Activated CD4-positive, alpha-beta T cell treated with anti-CD3 and anti-CD28 coated beads for 36 hours (primary cell): ENCODE results near the gene TBC1D10B. TPM values are rescaled to one million over a fixed set of nuclear protein-coding genes. Genes with fewer than 3 reads are reported as not detected.
A peak's percentile ranks its signal among the peaks of the same experiment; 100 is the strongest.
"Not testable (repeated sequence)": the region's sequence is repeated elsewhere in the genome, so short reads cannot be mapped to it uniquely, and the experiment has no call there.

ENCODE experiments used
- ATAC-seq: fragments of 200-7000 bp; cut with Tn5 transposase; one replicate; pipeline ENCODE4 v1.10.0; 2021; ENCODE audit warnings: mild to moderate bottlenecking, moderate library complexity
- CTCF ChIA-PET: fragments of 350-600 bp; sonication (Branson Sonifier 250); formaldehyde crosslinking; loops from one replicate; lab custom pipeline; 2021; ENCODE audit warnings: antibody characterized with exemption; lab: Charles Lee
- POLR2A ChIA-PET: fragments of 350-600 bp; sonication (Branson Sonifier 250); formaldehyde crosslinking; loops from one replicate; lab custom pipeline; 2021; ENCODE audit warnings: antibody characterized with exemption, inconsistent platforms; lab: Charles Lee
- DNase-seq: peaks from one replicate; pipeline ENCODE4 v3.0.0-alpha.2; 2020
- H3K27ac Mint-ChIP-seq: one replicate; pipeline ENCODE4 v1.8.0; 2021; ENCODE audit warnings: mixed read lengths
- H3K27me3 Mint-ChIP-seq: one replicate; pipeline ENCODE4 v1.8.0; 2021; ENCODE audit warnings: mixed read lengths
- H3K36me3 Mint-ChIP-seq: one replicate; pipeline ENCODE4 v1.8.0; 2021; ENCODE audit warnings: low read depth, mixed read lengths
- H3K4me1 Mint-ChIP-seq: one replicate; pipeline ENCODE4 v1.8.0; 2021; ENCODE audit warnings: mixed read lengths
- H3K4me3 Mint-ChIP-seq: one replicate; pipeline ENCODE4 v1.8.0; 2021; ENCODE audit warnings: mild to moderate bottlenecking, moderate library complexity, mixed read lengths
- H3K9me3 Mint-ChIP-seq: one replicate; pipeline ENCODE4 v1.8.0; 2021; ENCODE audit warnings: low read depth, mixed read lengths
- intact Hi-C, 2 experiments: fragments of 100-400 bp; cut with DNase I in 1 of 2; cut with micrococcal nuclease in 1 of 2; formaldehyde crosslinking; loops; one replicate each; pipeline versions ENCODE4 v1.14.2 to v1.15.1; 2022 to 2024; cut with DNase I, micrococcal nuclease
- total RNA-seq, 2 experiments: library from RNA; stranded (reverse); gene quantifications; one replicate each; pipeline ENCODE4 v1.2.3, GENCODE V29; 2021

Gene TBC1D10B
- total RNA-seq, 2 experiments from 2014 or later, result 38.1 to 43.4 TPM

GRCh38 chr16:30348929-30349328 lies 21.4 kb downstream of the TBC1D10B start:
- Mint-ChIP-seq H3K4me1 (peaks cover 29% of the 10 kb centered on the region), H3K36me3 (peaks cover 28% of the 10 kb centered on the region), H3K4me3 (no peak overlapping the region), H3K27ac (peak overlapping the region; percentile 60), H3K9me3 (no peaks in the 10 kb centered on the region), H3K27me3 (no peaks in the 10 kb centered on the region)
- no peak for DNase-seq
- POLR2A ChIA-PET, result interaction anchor here (0.6 to 0.7 kb wide), 2 partner anchors 22 to 127 kb away, joined by 4 read pairs; no protein-coding TSS in a partner anchor
- no peak for ATAC-seq
- CTCF ChIA-PET, result no interaction called here
- intact Hi-C loops, result no loop called here

- H3K27ac Mint-ChIP-seq, result no peak overlapping the region
- intact Hi-C loops, result no loop called here
- CTCF ChIA-PET, result no interaction called here
- H3K9me3 Mint-ChIP-seq, result no peaks in the 10 kb centered on the region
- H3K4me1 Mint-ChIP-seq, result peaks cover 23% of the 10 kb centered on the region
- no peak overlapping the region for H3K4me3 Mint-ChIP-seq
- H3K36me3 Mint-ChIP-seq, result peaks cover 23% of the 10 kb centered on the region
- H3K27me3 Mint-ChIP-seq, result no peaks in the 10 kb centered on the region
- ATAC-seq (no peak), DNase-seq (no peak)
- POLR2A ChIA-PET, result no interaction called here
Measured at GRCh38 chr16:30348113-30348512, 22.2 kb downstream of the TBC1D10B start.

- POLR2A ChIA-PET, result no interaction called here
Measured at GRCh38 chr16:30346286-30346685, 24.0 kb downstream of the TBC1D10B start.

GRCh38 chr16:30343491-30343820 lies 26.8 kb downstream of the TBC1D10B start:
- ATAC-seq, POLR2A ChIA-PET, DNase-seq, H3K27me3 Mint-ChIP-seq, H3K27ac Mint-ChIP-seq, H3K4me1 Mint-ChIP-seq, intact Hi-C loops, H3K9me3 Mint-ChIP-seq, H3K36me3 Mint-ChIP-seq, H3K4me3 Mint-ChIP-seq: not testable (repeated sequence)
- CTCF ChIA-PET, result interaction anchor here (1.0 kb wide), 1 partner anchor 8 kb away, joined by 3 read pairs; no protein-coding TSS in a partner anchor

More at GRCh38 chr16:30346286-30346685, 24.0 kb downstream of the TBC1D10B start:
- Mint-ChIP-seq H3K9me3 (no peaks in the 10 kb centered on the region), H3K36me3 (peaks cover 13% of the 10 kb centered on the region), H3K27ac (no peak overlapping the region), H3K27me3 (no peaks in the 10 kb centered on the region), H3K4me1 (peaks cover 18% of the 10 kb centered on the region), H3K4me3 (no peak overlapping the region)
- intact Hi-C loops, result no loop called here
- CTCF ChIA-PET, result no interaction called here
- ATAC-seq (no peak), DNase-seq (no peak)

- ATAC-seq, result no peak
- CTCF ChIA-PET, result interaction anchor here (1.0 kb wide), 1 partner anchor 9 kb away, joined by 3 read pairs; no protein-coding TSS in a partner anchor
- no peak for DNase-seq
- H3K4me1 Mint-ChIP-seq, result peaks cover 7% of the 10 kb centered on the region
- POLR2A ChIA-PET, result no interaction called here
- no peak overlapping the region for H3K27ac Mint-ChIP-seq
- no peaks in the 10 kb centered on the region for H3K9me3 Mint-ChIP-seq
- no peaks in the 10 kb centered on the region for H3K27me3 Mint-ChIP-seq
- no peak overlapping the region for H3K4me3 Mint-ChIP-seq
- H3K36me3 Mint-ChIP-seq, result peaks cover 4% of the 10 kb centered on the region
- intact Hi-C loops, result no loop called here
Measured at GRCh38 chr16:30342751-30343490, 27.4 kb downstream of the TBC1D10B start.

GRCh38 chr16:30341971-30342370 lies 28.3 kb downstream of the TBC1D10B start:
- H3K9me3 Mint-ChIP-seq, intact Hi-C loops, H3K27ac Mint-ChIP-seq, H3K4me1 Mint-ChIP-seq, DNase-seq, POLR2A ChIA-PET, H3K4me3 Mint-ChIP-seq, H3K36me3 Mint-ChIP-seq, H3K27me3 Mint-ChIP-seq: not testable (repeated sequence)
- peak; percentile 42 for ATAC-seq
- CTCF ChIA-PET, result interaction anchor here (1.3 kb wide), 1 partner anchor 68 kb away, joined by 3 read pairs; no protein-coding TSS in a partner anchor

GRCh38 chr16:30340621-30341020 lies 29.7 kb downstream of the TBC1D10B start:
- DNase-seq, result no peak
- H3K27me3 Mint-ChIP-seq, result no peaks in the 10 kb centered on the region
- intact Hi-C loops, result no loop called here
- no peak overlapping the region for H3K4me3 Mint-ChIP-seq
- H3K36me3 Mint-ChIP-seq, result peaks cover 4% of the 10 kb centered on the region
- CTCF ChIA-PET, result no interaction called here
- no peaks in the 10 kb centered on the region for H3K9me3 Mint-ChIP-seq
- no peak overlapping the region for H3K27ac Mint-ChIP-seq
- POLR2A ChIA-PET, result no interaction called here
- H3K4me1 Mint-ChIP-seq, result peaks cover 12% of the 10 kb centered on the region
- peak; percentile 48 for ATAC-seq

GRCh38 chr16:30338715-30339114 lies 31.6 kb downstream of the TBC1D10B start:
- ATAC-seq, intact Hi-C loops, H3K4me3 Mint-ChIP-seq, H3K27me3 Mint-ChIP-seq, H3K36me3 Mint-ChIP-seq, H3K9me3 Mint-ChIP-seq, POLR2A ChIA-PET, DNase-seq, CTCF ChIA-PET, H3K27ac Mint-ChIP-seq: not testable (repeated sequence)
- H3K4me1 Mint-ChIP-seq, result peaks cover 12% of the 10 kb centered on the region

GRCh38 chr16:30337964-30338357 lies 32.3 kb downstream of the TBC1D10B start:
- CTCF ChIA-PET, H3K27me3 Mint-ChIP-seq, DNase-seq, POLR2A ChIA-PET, H3K4me3 Mint-ChIP-seq, H3K36me3 Mint-ChIP-seq, H3K27ac Mint-ChIP-seq, ATAC-seq, intact Hi-C loops, H3K9me3 Mint-ChIP-seq: not testable (repeated sequence)
- H3K4me1 Mint-ChIP-seq, result peaks cover 12% of the 10 kb centered on the region

GRCh38 chr16:30335598-30336474 lies 34.5 kb downstream of the TBC1D10B start:
- intact Hi-C loops, result loop anchor here (1.0 to 2.0 kb wide), 8 partner anchors 19 to 322 kb away; partner anchors contain the start of genes CD2BP2 (in 2 of the 2), FBRS (in 1 of the 2), TBC1D10B (in 1 of the 2) and ZNF764 (in 1 of the 2)
- CTCF ChIA-PET, result interaction anchor here (0.7 to 1.2 kb wide), 2 partner anchors 42 to 74 kb away, joined by 3 read pairs; no protein-coding TSS in a partner anchor

GRCh38 chr16:30335028-30335597 lies 35.2 kb downstream of the TBC1D10B start:
- not testable (repeated sequence) for H3K9me3 Mint-ChIP-seq
- H3K27ac Mint-ChIP-seq, result peak overlapping the region; percentile 73
- intact Hi-C loops, result loop anchor here (1.0 to 2.0 kb wide), 8 partner anchors 20 to 323 kb away; partner anchors contain the start of genes CD2BP2 (in 2 of the 2), FBRS (in 1 of the 2), TBC1D10B (in 1 of the 2) and ZNF764 (in 1 of the 2)

More at GRCh38 chr16:30335598-30336474, 34.5 kb downstream of the TBC1D10B start:
- H3K27me3 Mint-ChIP-seq, result no peaks in the 10 kb centered on the region
- ATAC-seq, result peak; percentile 13
- peak; percentile 55 for DNase-seq
- H3K9me3 Mint-ChIP-seq, result no peaks in the 10 kb centered on the region
- peaks cover 22% of the 10 kb centered on the region for H3K4me1 Mint-ChIP-seq
- POLR2A ChIA-PET, result interaction anchor here (0.6 to 1.1 kb wide), 4 partner anchors 8 to 298 kb away, joined by 3 to 9 read pairs (median 6); no protein-coding TSS in a partner anchor
- peak overlapping the region; percentile 87 for H3K4me3 Mint-ChIP-seq
- H3K36me3 Mint-ChIP-seq, result peaks cover 5% of the 10 kb centered on the region
- peak overlapping the region; percentile 73 for H3K27ac Mint-ChIP-seq

More at GRCh38 chr16:30335028-30335597, 35.2 kb downstream of the TBC1D10B start:
- not testable (repeated sequence) for H3K27me3 Mint-ChIP-seq, H3K36me3 Mint-ChIP-seq
- peak; percentile 84 for ATAC-seq
- ChIA-PET POLR2A (interaction anchor here (0.7 to 1.1 kb wide), 3 partner anchors 36 to 200 kb away, joined by 3 to 7 read pairs (median 4); no protein-coding TSS in a partner anchor), CTCF (interaction anchor here (0.6 to 1.2 kb wide), 3 partner anchors 43 to 120 kb away, joined by 3 read pairs; no protein-coding TSS in a partner anchor)
- peak overlapping the region; percentile 87 for H3K4me3 Mint-ChIP-seq
- peak; percentile 91 for DNase-seq
- peaks cover 23% of the 10 kb centered on the region for H3K4me1 Mint-ChIP-seq
